Measurements from ENCODE around the gene WDFY4.

Gene WDFY4

GRCh38 chr10:48834189-48834965 is 149.7 kb downstream of the WDFY4 start:
- Histone ChIP-seq H3K4me1 (ENCODE audit: control insufficient read depth, insufficient read depth, low read length) (no peaks in the 10 kb centered on the region), H3K9me3 (ENCODE audit: control insufficient read depth, insufficient read depth, low read depth, low read length) (no peaks in the 10 kb centered on the region), H3K4me3 (ENCODE audit: low read depth, low read length) (no peak overlapping the region), H3K36me3 (ENCODE audit: control insufficient read depth in 2 of 2, insufficient read depth in 1 of 2, low read length in 2 of 2) (no peaks in the 10 kb centered on the region), H3K27ac (ENCODE audit: extremely low read depth, low read depth, low read length) (no peak overlapping the region)
- ChIA-PET POLR2A (no interaction called here), CTCF (interaction anchor here (0.7 kb wide), 1 partner anchor 335 kb away, joined by 4 read pairs; no protein-coding TSS in a partner anchor)
- TF ChIP-seq SP7 (tag by site-specific recombination; IDR thresholded peaks at IDR 0.05) (no peak), ZNF184 (tag by site-specific recombination; IDR thresholded peaks at IDR 0.05) (no peak), SCRT2 (tag by site-specific recombination; IDR thresholded peaks at IDR 0.05) (peak; percentile 58; the same call in 1 of the 2 replicates), ZNF174 (tag by site-specific recombination; IDR thresholded peaks at IDR 0.05) (no peak)

- Histone ChIP-seq H3K36me3 (ENCODE audit: control insufficient read depth in 2 of 2, insufficient read depth in 1 of 2, low read length in 2 of 2) (no peaks in the 10 kb centered on the region), H3K4me3 (ENCODE audit: low read depth, low read length) (no peak overlapping the region), H3K9me3 (ENCODE audit: control insufficient read depth, insufficient read depth, low read depth, low read length) (no peaks in the 10 kb centered on the region), H3K4me1 (ENCODE audit: control insufficient read depth, insufficient read depth, low read length) (no peaks in the 10 kb centered on the region), H3K27ac (ENCODE audit: extremely low read depth, low read depth, low read length) (no peak overlapping the region)
- TF ChIP-seq ZNF133 (tag by site-specific recombination; IDR thresholded peaks at IDR 0.05) (no peak), PATZ1 (tag by site-specific recombination; IDR thresholded peaks at IDR 0.05) (no peak), SALL2 (tag by site-specific recombination; IDR thresholded peaks at IDR 0.05; ENCODE audit: borderline replicate concordance) (no peak), KLF1 (tag by site-specific recombination; IDR thresholded peaks at IDR 0.05) (no peak), PRDM6 (tag by site-specific recombination; IDR thresholded peaks at IDR 0.05) (no peak), ZBTB10 (tag by site-specific recombination; IDR thresholded peaks at IDR 0.05) (no peak), PBX3 (CRISPR knock-in tag; IDR thresholded peaks at IDR 0.05) (no peak), ZNF623 (tag by site-specific recombination; IDR thresholded peaks at IDR 0.05) (no peak), ZFP41 (tag by site-specific recombination; IDR thresholded peaks at IDR 0.05; ENCODE audit: borderline replicate concordance) (no peak), RBAK (tag by site-specific recombination; IDR thresholded peaks at IDR 0.05) (no peak), ZNF223 (tag by site-specific recombination; IDR thresholded peaks at IDR 0.05) (no peak), HIC1 (tag by site-specific recombination; IDR thresholded peaks at IDR 0.05) (no peak)
- TF ChIP-seq, protein P1, sequence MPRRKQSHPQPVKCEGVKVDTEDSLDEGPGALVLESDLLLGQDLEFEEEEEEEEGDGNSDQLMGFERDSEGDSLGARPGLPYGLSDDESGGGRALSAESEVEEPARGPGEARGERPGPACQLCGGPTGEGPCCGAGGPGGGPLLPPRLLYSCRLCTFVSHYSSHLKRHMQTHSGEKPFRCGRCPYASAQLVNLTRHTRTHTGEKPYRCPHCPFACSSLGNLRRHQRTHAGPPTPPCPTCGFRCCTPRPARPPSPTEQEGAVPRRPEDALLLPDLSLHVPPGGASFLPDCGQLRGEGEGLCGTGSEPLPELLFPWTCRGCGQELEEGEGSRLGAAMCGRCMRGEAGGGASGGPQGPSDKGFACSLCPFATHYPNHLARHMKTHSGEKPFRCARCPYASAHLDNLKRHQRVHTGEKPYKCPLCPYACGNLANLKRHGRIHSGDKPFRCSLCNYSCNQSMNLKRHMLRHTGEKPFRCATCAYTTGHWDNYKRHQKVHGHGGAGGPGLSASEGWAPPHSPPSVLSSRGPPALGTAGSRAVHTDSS (tag by site-specific recombination; IDR thresholded peaks at IDR 0.05) = no peak
- ChIA-PET POLR2A (no interaction called here), CTCF (interaction anchor here (0.7 kb wide), 1 partner anchor 13 kb away, joined by 3 read pairs; no protein-coding TSS in a partner anchor)
Measured at GRCh38 chr10:48835781-48836180, 151.1 kb downstream of the WDFY4 start.

All from HEK293 (cell line).